HEK293T (cell line): ENCODE results near the gene TMEM135.
"Not testable (repeated sequence)": the region's sequence is repeated elsewhere in the genome, so short reads cannot be mapped to it uniquely, and the experiment has no call there.

Experiments
- CTCF ChIA-PET: fragments of 350-600 bp; formaldehyde crosslinking; extraction: SDS; loops from one replicate; lab custom pipeline; 2021; ENCODE audit warnings: antibody characterized with exemption, inconsistent platforms; lab: Yijun Ruan, JAX
- POLR2A ChIA-PET: fragments of 350-600 bp; formaldehyde crosslinking; extraction: SDS; loops from one replicate; lab custom pipeline; 2020; ENCODE audit warnings: antibody characterized with exemption, inconsistent platforms; lab: Yijun Ruan, JAX
- DNase-seq: peaks from one replicate; pipeline ENCODE4 v3.0.0; 2012; ENCODE audit warnings: mixed read lengths; ENCODE audit errors: extremely low spot score
- ARNT ChIP-seq: fragments of 450-650 bp; IDR thresholded peaks from 2 replicates; pipeline ENCODE4 v1.6.1; 2017; ENCODE audit warnings: mild to moderate bottlenecking
- BHLHE40 ChIP-seq: fragments of 450-650 bp; IDR thresholded peaks from 2 replicates; pipeline ENCODE4 v1.6.1; 2016; ENCODE audit warnings: mild to moderate bottlenecking, moderate library complexity, borderline replicate concordance
- CTBP1 ChIP-seq: fragments of 450-650 bp; IDR thresholded peaks from 2 replicates; pipeline ENCODE4 v1.6.1; 2016; ENCODE audit warnings: borderline replicate concordance
- ELF4 ChIP-seq: fragments of 450-650 bp; IDR thresholded peaks from 2 replicates; pipeline ENCODE4 v1.6.1; 2017; ENCODE audit warnings: antibody characterized with exemption
- FOXA1 ChIP-seq: fragments of 450-650 bp; IDR thresholded peaks from 2 replicates; pipeline ENCODE4 v1.6.1; 2016; ENCODE audit warnings: mild to moderate bottlenecking
- FOXK2 ChIP-seq: fragments of 450-650 bp; IDR thresholded peaks from 2 replicates; pipeline ENCODE4 v1.6.1; 2016; ENCODE audit warnings: mild to moderate bottlenecking
- FOXM1 ChIP-seq: fragments of 450-650 bp; IDR thresholded peaks from 2 replicates; pipeline ENCODE4 v1.6.1; 2017; ENCODE audit warnings: mild to moderate bottlenecking, borderline replicate concordance
- HDGF ChIP-seq: fragments of 450-650 bp; IDR thresholded peaks from 2 replicates; pipeline ENCODE4 v1.6.1; 2017; ENCODE audit warnings: antibody characterized with exemption, borderline replicate concordance
- L3MBTL2 ChIP-seq: fragments of 450-650 bp; conservative IDR thresholded peaks from 2 replicates; pipeline ENCODE4 v1.6.1; 2016; ENCODE audit warnings: mild to moderate bottlenecking
- LEF1 ChIP-seq: fragments of 450-650 bp; IDR thresholded peaks from 2 replicates; pipeline ENCODE4 v1.6.1; 2017; ENCODE audit warnings: mild to moderate bottlenecking, borderline replicate concordance
- NFRKB ChIP-seq: fragments of 450-650 bp; IDR thresholded peaks from 2 replicates; pipeline ENCODE4 v1.6.1; 2016; ENCODE audit warnings: mild to moderate bottlenecking, moderate library complexity
- SP1 ChIP-seq: fragments of 450-650 bp; IDR thresholded peaks from 2 replicates; pipeline ENCODE4 v1.6.1; 2017
- SUZ12 ChIP-seq: fragments of 450-650 bp; IDR thresholded peaks from 2 replicates; pipeline ENCODE4 v1.6.1; 2016; ENCODE audit warnings: mild to moderate bottlenecking
- TARDBP ChIP-seq: fragments of 450-650 bp; IDR thresholded peaks from 2 replicates; pipeline ENCODE4 v1.6.1; 2016
- ZNF384 ChIP-seq: fragments of 450-650 bp; IDR thresholded peaks from 2 replicates; pipeline ENCODE4 v1.6.1; 2016
- TF ChIP-seq, protein P1 (sequence below): fragments of 450-650 bp; IDR thresholded peaks from 2 replicates; pipeline ENCODE4 v1.6.1; 2016

TMEM135 gene

DNA sequence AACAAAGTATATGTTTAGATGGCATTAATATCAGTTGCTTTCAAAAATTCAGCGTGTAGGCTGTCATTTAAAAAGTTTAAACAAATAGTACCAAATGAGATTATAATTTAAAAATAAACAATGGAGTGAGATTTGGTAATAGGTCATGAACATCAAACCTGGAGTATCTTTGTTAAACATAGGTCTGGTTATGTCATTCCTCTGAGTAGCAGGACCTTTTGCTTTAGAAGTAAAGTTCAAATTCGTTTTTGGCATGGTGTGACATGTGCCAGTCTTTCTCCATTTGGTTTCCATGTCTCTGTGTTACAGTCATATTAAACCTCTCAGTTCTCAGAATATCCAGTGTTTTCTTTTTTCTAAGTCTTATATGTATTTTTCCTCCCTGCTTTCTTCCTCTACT lies 242.4 kb downstream of the TMEM135 start:
- TF ChIP-seq, protein P1, sequence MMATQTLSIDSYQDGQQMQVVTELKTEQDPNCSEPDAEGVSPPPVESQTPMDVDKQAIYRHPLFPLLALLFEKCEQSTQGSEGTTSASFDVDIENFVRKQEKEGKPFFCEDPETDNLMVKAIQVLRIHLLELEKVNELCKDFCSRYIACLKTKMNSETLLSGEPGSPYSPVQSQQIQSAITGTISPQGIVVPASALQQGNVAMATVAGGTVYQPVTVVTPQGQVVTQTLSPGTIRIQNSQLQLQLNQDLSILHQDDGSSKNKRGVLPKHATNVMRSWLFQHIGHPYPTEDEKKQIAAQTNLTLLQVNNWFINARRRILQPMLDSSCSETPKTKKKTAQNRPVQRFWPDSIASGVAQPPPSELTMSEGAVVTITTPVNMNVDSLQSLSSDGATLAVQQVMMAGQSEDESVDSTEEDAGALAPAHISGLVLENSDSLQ = no peak
- no peak for TF ChIP-seq L3MBTL2
- POLR2A ChIA-PET = no interaction called here
- DNase-seq = no peak
- CTCF ChIA-PET = no interaction called here

DNA sequence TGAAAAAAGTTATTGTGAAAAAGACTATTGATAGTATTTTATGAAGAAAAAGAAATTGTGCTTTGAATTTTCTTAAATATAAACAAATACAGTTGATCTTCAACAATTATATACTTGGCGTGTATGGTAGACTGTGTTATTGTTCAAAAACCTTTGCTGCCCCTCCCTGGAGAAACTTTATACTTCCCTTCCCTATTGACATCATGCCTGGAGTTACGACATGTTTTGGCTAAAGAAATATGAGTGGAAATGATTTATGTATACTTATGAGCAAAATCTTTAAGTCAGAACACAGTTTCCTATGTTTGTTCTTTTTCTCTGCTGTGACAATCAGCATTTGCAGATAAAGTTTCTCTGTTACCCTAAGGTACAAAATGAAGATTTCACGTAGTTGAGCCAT lies 243.8 kb downstream of the TMEM135 start:
- DNase-seq = no peak
- TF ChIP-seq, protein P1 = 0 out of 2 replicates have a peak, but pooled peaks have one; percentile 10
- TF ChIP-seq FOXM1 (no peak), CTBP1 (no peak)
- ChIA-PET CTCF (interaction anchor here (1.4 kb wide), 1 partner anchor 343 kb away, joined by 3 read pairs; no protein-coding TSS in a partner anchor), POLR2A (no interaction called here)

DNA sequence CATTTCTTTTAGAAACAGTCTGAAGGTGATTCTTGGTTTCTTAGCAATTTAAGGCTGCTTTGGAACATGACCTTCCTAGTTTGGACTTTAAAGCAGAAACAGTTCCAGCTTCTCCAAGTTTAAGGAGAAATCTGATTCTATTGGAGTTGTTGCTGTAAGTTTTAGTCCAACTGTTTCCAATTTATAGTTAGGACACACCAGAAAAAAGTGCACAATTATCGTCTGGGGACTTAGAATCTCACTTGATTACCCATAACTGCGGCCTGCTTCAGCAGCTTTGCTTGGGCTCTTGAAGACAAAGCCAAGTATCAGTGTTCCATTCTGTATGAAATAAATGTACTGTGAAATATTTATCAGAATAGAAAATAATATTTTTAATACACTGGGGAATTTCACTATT lies 246.6 kb downstream of the TMEM135 start:
- TF ChIP-seq NFRKB = no peak
- TF ChIP-seq CTBP1 = no peak
- no peak for TF ChIP-seq HDGF
- TF ChIP-seq L3MBTL2 = no peak
- TF ChIP-seq ZNF384 = no peak
- no peak for TF ChIP-seq SUZ12
- TF ChIP-seq ELF4 = no peak
- no peak for TF ChIP-seq BHLHE40
- no peak for TF ChIP-seq FOXK2
- no peak for TF ChIP-seq ARNT
- TF ChIP-seq, protein P1 = no peak
- TF ChIP-seq LEF1 = no peak
- no peak for TF ChIP-seq FOXA1
- TF ChIP-seq SP1 = no peak
- TF ChIP-seq FOXM1 = no peak
- no peak for TF ChIP-seq TARDBP

DNA sequence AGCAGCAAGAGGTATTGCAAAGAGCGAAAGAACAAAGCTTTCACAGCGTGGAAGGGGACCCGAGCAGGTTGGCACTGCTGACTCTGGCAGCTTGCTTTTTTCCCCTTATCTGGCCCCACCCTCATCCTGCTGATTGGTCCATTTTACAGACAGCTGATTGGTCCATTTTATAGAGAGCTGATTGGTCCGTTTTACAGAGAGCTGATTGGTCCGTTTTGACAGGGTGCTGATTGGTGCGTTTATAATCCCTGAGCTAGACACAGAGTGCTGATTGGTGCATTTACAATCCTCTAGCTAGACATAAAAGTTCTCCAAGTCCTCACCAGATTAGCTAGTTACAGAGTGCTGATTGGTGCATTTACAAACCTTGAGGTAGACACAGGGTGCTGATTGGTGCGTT lies 247.9 kb downstream of the TMEM135 start:
- CTCF ChIA-PET, POLR2A ChIA-PET, DNase-seq: not testable (repeated sequence)

More for the DNA sequence above, 246.6 kb downstream of the TMEM135 start:
- ChIA-PET CTCF (no interaction called here), POLR2A (no interaction called here)
- DNase-seq = no peak

DNA sequence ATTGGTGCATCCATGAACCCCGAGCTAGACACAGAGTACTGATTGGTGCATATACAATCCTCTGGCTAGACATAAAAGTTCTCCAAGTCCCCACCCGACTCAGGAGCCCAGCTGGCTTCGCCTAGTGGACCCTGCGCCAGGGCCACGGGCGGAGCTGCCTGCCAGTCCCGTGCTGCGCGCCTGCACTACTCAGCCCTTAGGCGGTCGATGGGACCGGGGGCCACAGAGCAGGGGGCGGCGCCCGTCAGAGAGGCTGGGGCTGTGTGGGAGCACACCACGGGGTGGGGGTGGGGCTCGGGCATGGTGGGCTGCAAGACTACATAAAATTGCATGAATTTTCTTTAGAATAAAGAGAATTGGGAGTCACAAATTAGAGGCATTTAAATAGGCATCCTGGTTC lies 248.6 kb downstream of the TMEM135 start:
- DNase-seq = no peak
- ChIA-PET POLR2A (no interaction called here), CTCF (no interaction called here)
- TF ChIP-seq FOXM1 (no peak), ELF4 (no peak), FOXK2 (no peak), SUZ12 (no peak), BHLHE40 (no peak), TARDBP (no peak), ZNF384 (no peak), LEF1 (no peak), CTBP1 (no peak), L3MBTL2 (no peak), SP1 (no peak)
- TF ChIP-seq, protein P1 = no peak

DNA sequence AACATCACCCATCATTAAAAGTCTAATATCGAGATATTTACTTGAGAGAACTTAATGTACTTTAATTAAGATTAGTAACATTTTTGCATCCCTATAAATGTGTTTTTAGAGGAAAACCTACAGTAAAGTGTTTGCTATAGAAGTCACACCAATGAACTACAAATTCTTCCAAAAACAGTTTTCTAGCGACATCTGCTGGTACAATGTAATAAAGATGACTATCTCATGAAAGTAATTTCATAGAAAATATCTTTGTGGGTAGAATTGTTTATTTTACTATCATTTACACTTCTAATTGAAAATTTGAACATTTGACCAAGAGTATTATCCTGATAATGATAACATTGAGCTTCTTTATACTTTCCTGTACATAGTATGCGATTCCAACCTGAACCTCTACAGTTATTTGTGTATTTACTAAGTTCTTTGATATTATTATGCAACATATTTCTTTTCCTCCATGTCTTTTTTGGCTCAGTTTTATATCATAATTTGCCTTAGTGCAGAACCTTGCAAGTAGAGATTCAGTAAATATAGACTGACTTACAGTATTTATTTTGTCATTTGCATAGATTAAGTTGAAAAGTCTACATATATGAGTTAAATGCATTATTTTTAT lies 252.7 kb downstream of the TMEM135 start:
- no peak for TF ChIP-seq HDGF
- no peak for TF ChIP-seq ZNF384
- TF ChIP-seq TARDBP = no peak
- TF ChIP-seq ELF4 = no peak
- POLR2A ChIA-PET = no interaction called here
- CTCF ChIA-PET = no interaction called here
- DNase-seq = peak; percentile 16

DNA sequence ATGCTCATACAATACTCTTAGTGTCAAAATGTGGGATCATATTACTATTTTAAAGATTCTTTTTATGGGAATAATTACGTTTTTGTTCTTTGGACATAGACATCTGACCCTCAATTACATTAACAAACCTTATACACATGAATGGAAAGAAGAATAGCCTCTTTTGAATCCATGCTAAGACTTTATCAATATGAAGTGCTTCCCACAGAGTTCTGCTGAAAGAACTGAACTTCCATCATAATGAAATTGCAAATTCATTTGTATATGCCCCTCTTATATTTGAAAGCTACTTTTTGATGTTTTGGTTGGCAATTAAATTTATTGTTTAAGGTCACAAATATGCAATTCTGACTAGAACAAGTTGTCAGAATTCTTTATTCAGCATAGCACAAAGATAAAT lies 254.9 kb downstream of the TMEM135 start:
- TF ChIP-seq, protein P1 = no peak
- no peak for TF ChIP-seq FOXA1
- no peak for TF ChIP-seq L3MBTL2
- TF ChIP-seq ELF4 = no peak
- TF ChIP-seq SP1 = no peak
- no peak for TF ChIP-seq BHLHE40
- TF ChIP-seq NFRKB = no peak
- TF ChIP-seq LEF1 = no peak
- no peak for DNase-seq
- ChIA-PET CTCF (no interaction called here), POLR2A (no interaction called here)
